ENCODE data around the gene COL27A1.

Gene COL27A1

DNA sequence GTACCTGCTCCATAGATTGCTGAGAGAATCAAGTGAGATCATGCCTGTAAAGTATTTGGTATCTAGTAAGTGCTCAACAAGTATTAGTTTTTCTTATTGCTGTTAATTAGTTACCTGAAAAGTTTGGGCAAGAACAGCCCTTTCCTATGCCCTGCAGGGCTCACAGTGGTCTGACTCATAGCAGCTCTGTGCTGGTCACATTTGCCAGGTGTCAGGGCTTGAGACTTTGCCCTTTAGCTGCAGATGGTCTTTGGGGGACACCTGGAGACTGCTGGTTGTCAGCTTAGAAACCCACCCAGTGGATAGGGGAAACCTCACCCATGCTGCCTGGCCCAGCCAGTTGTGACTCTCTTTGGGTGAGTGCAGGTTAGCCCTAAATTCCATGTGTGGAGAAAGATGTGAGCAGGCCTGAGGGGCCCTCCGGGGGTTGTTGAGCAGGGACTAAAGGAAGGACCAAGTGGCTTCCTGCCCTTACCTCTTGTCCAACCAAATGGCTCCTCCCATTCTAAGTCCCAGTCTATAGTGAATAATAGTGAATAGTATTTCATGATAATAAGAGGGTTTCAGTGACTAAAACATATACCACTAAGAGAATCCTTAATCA, 9.0 kb downstream of the COL27A1 start:
- Histone ChIP-seq H3K27ac (replicated peaks) (no peak overlapping the region), H3K4me3 (replicated peaks; ENCODE audit: insufficient read depth, low read length) (no peak overlapping the region), H3K27me3 (ENCODE audit: insufficient read depth, poor library complexity, severe bottlenecking) (peaks cover 3% of the 10 kb centered on the region)
- TF ChIP-seq, protein P1, sequence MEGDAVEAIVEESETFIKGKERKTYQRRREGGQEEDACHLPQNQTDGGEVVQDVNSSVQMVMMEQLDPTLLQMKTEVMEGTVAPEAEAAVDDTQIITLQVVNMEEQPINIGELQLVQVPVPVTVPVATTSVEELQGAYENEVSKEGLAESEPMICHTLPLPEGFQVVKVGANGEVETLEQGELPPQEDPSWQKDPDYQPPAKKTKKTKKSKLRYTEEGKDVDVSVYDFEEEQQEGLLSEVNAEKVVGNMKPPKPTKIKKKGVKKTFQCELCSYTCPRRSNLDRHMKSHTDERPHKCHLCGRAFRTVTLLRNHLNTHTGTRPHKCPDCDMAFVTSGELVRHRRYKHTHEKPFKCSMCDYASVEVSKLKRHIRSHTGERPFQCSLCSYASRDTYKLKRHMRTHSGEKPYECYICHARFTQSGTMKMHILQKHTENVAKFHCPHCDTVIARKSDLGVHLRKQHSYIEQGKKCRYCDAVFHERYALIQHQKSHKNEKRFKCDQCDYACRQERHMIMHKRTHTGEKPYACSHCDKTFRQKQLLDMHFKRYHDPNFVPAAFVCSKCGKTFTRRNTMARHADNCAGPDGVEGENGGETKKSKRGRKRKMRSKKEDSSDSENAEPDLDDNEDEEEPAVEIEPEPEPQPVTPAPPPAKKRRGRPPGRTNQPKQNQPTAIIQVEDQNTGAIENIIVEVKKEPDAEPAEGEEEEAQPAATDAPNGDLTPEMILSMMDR (IDR thresholded peaks at IDR 0.05; ENCODE audit: insufficient read depth, low read length), result no peak
- TF ChIP-seq POLR2AphosphoS5 (IDR thresholded peaks at IDR 0.05; ENCODE audit: low read depth), result no peak
- TF ChIP-seq SPI1 (IDR thresholded peaks at IDR 0.05; ENCODE audit: borderline replicate concordance, low read depth), result no peak
- no peak for TF ChIP-seq REST (IDR thresholded peaks at IDR 0.05; ENCODE audit: insufficient replicate concordance, low read depth)
- TF ChIP-seq GABPA (IDR thresholded peaks at IDR 0.05; ENCODE audit: low read depth), result no peak
- no peak for DNase-seq (ENCODE audit: low read depth in 1 of 2, low spot score in 1 of 2)

GRCh38 chr9:114165407-114166102, 10.2 kb downstream of the COL27A1 start:
- TF ChIP-seq, protein P1 (IDR thresholded peaks at IDR 0.05; ENCODE audit: insufficient read depth, low read length), result no peak
- no peak for TF ChIP-seq REST (IDR thresholded peaks at IDR 0.05; ENCODE audit: insufficient replicate concordance, low read depth)
- no peak for TF ChIP-seq SPI1 (IDR thresholded peaks at IDR 0.05; ENCODE audit: borderline replicate concordance, low read depth)
- no peak for TF ChIP-seq POLR2AphosphoS5 (IDR thresholded peaks at IDR 0.05; ENCODE audit: low read depth)
- no peak for TF ChIP-seq GABPA (IDR thresholded peaks at IDR 0.05; ENCODE audit: low read depth)
- Histone ChIP-seq H3K27ac (replicated peaks) (no peak overlapping the region), H3K4me3 (replicated peaks; ENCODE audit: insufficient read depth, low read length) (no peak overlapping the region), H3K27me3 (ENCODE audit: insufficient read depth, poor library complexity, severe bottlenecking) (peaks cover 2% of the 10 kb centered on the region)
- DNase-seq (ENCODE audit: low read depth in 1 of 2, low spot score in 1 of 2), result no peak

- H3K4me3 ChIP-seq (replicated peaks; ENCODE audit: insufficient read depth, low read length), result no peak overlapping the region
- no peak overlapping the region for H3K27ac ChIP-seq (replicated peaks)
- DNase-seq (ENCODE audit: low read depth in 1 of 2, low spot score in 1 of 2), result no peak
- H3K27me3 ChIP-seq (ENCODE audit: insufficient read depth, poor library complexity, severe bottlenecking), result peaks cover 2% of the 10 kb centered on the region
- no peak for TF ChIP-seq SPI1 (IDR thresholded peaks at IDR 0.05; ENCODE audit: borderline replicate concordance, low read depth)
- TF ChIP-seq, protein P1 (IDR thresholded peaks at IDR 0.05; ENCODE audit: insufficient read depth, low read length), result no peak
- TF ChIP-seq POLR2AphosphoS5 (IDR thresholded peaks at IDR 0.05; ENCODE audit: low read depth), result no peak
- TF ChIP-seq GABPA (IDR thresholded peaks at IDR 0.05; ENCODE audit: low read depth), result no peak
These were observed 10.8 kb downstream of the COL27A1 start for GRCh38 chr9:114166103-114166470.
